Fibroblast of mammary gland (primary cell): ENCODE results near the gene GLB1L2.

ENCODE experiments used
- DNase-seq: peaks from one replicate; pipeline ENCODE4 v3.0.0-alpha.2; 2010; ENCODE audit warnings: low read depth
- H3K4me3 ChIP-seq: 2 replicates; pipeline ENCODE4 v1.5.1; 2011; ENCODE audit warnings: low read depth, mild to moderate bottlenecking, low read length, moderate library complexity; ENCODE audit not compliant: control insufficient read depth
- CTCF ChIP-seq: conservative IDR thresholded peaks from 2 replicates; pipeline ENCODE4 v1.5.1; 2011; ENCODE audit warnings: low read depth, low read length, inconsistent platforms; ENCODE audit not compliant: control insufficient read depth, insufficient read depth

GLB1L2 gene

GRCh38 chr11:134346976-134347350 is 15.2 kb downstream of the GLB1L2 start:
- H3K4me3 ChIP-seq, result no peak overlapping the region
- TF ChIP-seq CTCF, result no peak
- no peak for DNase-seq

- TF ChIP-seq CTCF, result no peak
- no peak overlapping the region for H3K4me3 ChIP-seq
- no peak for DNase-seq
Observed at GRCh38 chr11:134347441-134347840, 15.7 kb downstream of the GLB1L2 start.

- DNase-seq, result no peak
- no peak overlapping the region for H3K4me3 ChIP-seq
- no peak for TF ChIP-seq CTCF
Observed at GRCh38 chr11:134349109-134349801, 17.5 kb downstream of the GLB1L2 start.

- no peak for TF ChIP-seq CTCF
- no peak for DNase-seq
- H3K4me3 ChIP-seq, result no peak overlapping the region
Observed at GRCh38 chr11:134349802-134350355, 18.1 kb downstream of the GLB1L2 start.

GRCh38 chr11:134350381-134350780 is 18.6 kb downstream of the GLB1L2 start:
- no peak overlapping the region for H3K4me3 ChIP-seq
- no peak for DNase-seq
- TF ChIP-seq CTCF, result no peak

GRCh38 chr11:134352111-134352510 is 20.3 kb downstream of the GLB1L2 start:
- no peak for TF ChIP-seq CTCF
- no peak overlapping the region for H3K4me3 ChIP-seq
- DNase-seq, result no peak

- no peak for TF ChIP-seq CTCF
- H3K4me3 ChIP-seq, result no peak overlapping the region
- DNase-seq, result no peak
Observed at GRCh38 chr11:134355136-134355535, 23.3 kb downstream of the GLB1L2 start.
